Vagina (tissue), 2 donors: Measurements from ENCODE around the gene RSF1.

Experiments used
- POLR2AphosphoS5 ChIP-seq, 2 donors: sonication (generic); formaldehyde crosslinking; IDR thresholded peaks; one replicate each; pipeline ENCODE4 v1.9.0; 2017; ENCODE audit warnings: antibody characterized with exemption in 2 of 2, mild to moderate bottlenecking in 2 of 2, low read depth in 1 of 2; ENCODE audit not compliant: insufficient read depth in 1 of 2
- TF ChIP-seq, protein P1 (sequence below), 3 experiments: fragments of 450-650 bp in 2 of 3; fragments of 200-600 bp in 1 of 3; sonication (generic) in 1 of 3; IDR thresholded peaks; one replicate each; pipeline ENCODE4 v1.5.1; 2017 to 2019; ENCODE audit warnings: antibody characterized with exemption in 3 of 3, mild to moderate bottlenecking in 2 of 3, moderate library complexity in 2 of 3

- TF ChIP-seq, protein P1, sequence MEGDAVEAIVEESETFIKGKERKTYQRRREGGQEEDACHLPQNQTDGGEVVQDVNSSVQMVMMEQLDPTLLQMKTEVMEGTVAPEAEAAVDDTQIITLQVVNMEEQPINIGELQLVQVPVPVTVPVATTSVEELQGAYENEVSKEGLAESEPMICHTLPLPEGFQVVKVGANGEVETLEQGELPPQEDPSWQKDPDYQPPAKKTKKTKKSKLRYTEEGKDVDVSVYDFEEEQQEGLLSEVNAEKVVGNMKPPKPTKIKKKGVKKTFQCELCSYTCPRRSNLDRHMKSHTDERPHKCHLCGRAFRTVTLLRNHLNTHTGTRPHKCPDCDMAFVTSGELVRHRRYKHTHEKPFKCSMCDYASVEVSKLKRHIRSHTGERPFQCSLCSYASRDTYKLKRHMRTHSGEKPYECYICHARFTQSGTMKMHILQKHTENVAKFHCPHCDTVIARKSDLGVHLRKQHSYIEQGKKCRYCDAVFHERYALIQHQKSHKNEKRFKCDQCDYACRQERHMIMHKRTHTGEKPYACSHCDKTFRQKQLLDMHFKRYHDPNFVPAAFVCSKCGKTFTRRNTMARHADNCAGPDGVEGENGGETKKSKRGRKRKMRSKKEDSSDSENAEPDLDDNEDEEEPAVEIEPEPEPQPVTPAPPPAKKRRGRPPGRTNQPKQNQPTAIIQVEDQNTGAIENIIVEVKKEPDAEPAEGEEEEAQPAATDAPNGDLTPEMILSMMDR (IDR thresholded peaks at IDR 0.05), result no peak
- no peak for TF ChIP-seq POLR2AphosphoS5 (IDR thresholded peaks at IDR 0.05; ENCODE audit: insufficient read depth in 1 of 2, low read depth in 1 of 2)
Observed at GRCh38 chr11:77750394-77751156, 69.9 kb downstream of the RSF1 start.
